Thyroid gland (tissue), 4 donors: ENCODE results near the gene ASB8.

ENCODE experiments used
- POLR2A ChIP-seq, 2 donors: fragments of 450-650 bp; IDR thresholded peaks; one replicate each; pipeline ENCODE4 v1.6.1; 2017; ENCODE audit warnings: antibody characterized with exemption in 2 of 2, mild to moderate bottlenecking in 2 of 2, moderate library complexity in 1 of 2
- TF ChIP-seq, protein P1 (sequence below), 6 experiments: fragments of 200-600 bp in 3 of 6; fragments of 450-650 bp in 3 of 6; sonication (generic) in 3 of 6; IDR thresholded peaks; one replicate each; pipeline ENCODE4 v1.5.1; 2016 to 2019; ENCODE audit warnings: antibody characterized with exemption in 6 of 6, mild to moderate bottlenecking in 2 of 6, inconsistent platforms in 1 of 6, moderate library complexity in 1 of 6

DNA sequence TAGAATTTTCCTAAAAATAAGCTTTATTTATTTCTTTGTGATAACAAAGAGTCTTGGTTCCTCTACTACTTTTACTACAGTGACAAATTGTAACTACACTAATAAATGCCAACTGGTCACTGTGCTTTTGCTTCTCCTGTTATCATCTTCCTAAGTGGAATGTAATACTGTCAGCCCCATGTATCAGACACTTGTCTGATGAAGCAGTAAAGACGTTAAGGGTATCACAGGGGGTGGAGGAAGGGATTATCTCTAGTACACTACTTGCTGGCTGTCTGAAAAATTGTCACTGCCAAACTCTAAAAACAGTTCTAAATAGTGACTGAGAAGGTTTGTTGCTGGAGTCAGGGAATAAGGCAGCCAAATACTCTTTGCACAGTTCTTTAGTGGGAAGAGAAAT is 11.3 kb downstream of the ASB8 start:
- no peak for TF ChIP-seq POLR2A (IDR thresholded peaks at IDR 0.05)
- TF ChIP-seq, protein P1, sequence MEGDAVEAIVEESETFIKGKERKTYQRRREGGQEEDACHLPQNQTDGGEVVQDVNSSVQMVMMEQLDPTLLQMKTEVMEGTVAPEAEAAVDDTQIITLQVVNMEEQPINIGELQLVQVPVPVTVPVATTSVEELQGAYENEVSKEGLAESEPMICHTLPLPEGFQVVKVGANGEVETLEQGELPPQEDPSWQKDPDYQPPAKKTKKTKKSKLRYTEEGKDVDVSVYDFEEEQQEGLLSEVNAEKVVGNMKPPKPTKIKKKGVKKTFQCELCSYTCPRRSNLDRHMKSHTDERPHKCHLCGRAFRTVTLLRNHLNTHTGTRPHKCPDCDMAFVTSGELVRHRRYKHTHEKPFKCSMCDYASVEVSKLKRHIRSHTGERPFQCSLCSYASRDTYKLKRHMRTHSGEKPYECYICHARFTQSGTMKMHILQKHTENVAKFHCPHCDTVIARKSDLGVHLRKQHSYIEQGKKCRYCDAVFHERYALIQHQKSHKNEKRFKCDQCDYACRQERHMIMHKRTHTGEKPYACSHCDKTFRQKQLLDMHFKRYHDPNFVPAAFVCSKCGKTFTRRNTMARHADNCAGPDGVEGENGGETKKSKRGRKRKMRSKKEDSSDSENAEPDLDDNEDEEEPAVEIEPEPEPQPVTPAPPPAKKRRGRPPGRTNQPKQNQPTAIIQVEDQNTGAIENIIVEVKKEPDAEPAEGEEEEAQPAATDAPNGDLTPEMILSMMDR (IDR thresholded peaks at IDR 0.05), result no peak
